NCI-H82 (cell line): ENCODE data around the gene SART1.
"Not testable (repeated sequence)": the region's sequence is repeated elsewhere in the genome, so short reads cannot be mapped to it uniquely, and the experiment has no call there.

ENCODE experiments used
- DNase-seq: peaks from one replicate; lab custom pipeline; 2025; lab: John Stamatoyannopoulos, UW

Gene SART1

DNA sequence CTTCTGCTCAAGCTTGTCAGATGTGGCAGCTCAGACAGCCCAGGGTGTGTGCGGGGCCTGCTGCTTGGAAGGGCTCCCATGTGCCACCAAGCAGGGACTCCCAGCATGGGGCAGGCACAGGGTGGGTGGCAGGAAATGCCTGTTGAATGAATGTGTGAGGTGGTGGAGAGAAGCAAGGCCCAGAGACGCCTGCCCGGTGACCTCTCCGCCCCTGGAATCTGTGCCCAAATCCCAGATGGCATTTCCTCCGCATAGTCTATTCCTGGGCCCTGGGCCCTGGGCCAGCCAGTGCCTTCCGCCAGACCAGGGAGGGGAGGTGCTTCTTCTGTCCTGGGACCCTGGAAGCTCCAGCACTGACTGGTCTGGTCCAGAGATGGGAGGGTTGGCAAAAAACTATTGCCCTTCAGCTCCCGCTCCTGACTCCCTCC lies 53.9 kb downstream of the SART1 start:
- DNase-seq = no peak

DNA sequence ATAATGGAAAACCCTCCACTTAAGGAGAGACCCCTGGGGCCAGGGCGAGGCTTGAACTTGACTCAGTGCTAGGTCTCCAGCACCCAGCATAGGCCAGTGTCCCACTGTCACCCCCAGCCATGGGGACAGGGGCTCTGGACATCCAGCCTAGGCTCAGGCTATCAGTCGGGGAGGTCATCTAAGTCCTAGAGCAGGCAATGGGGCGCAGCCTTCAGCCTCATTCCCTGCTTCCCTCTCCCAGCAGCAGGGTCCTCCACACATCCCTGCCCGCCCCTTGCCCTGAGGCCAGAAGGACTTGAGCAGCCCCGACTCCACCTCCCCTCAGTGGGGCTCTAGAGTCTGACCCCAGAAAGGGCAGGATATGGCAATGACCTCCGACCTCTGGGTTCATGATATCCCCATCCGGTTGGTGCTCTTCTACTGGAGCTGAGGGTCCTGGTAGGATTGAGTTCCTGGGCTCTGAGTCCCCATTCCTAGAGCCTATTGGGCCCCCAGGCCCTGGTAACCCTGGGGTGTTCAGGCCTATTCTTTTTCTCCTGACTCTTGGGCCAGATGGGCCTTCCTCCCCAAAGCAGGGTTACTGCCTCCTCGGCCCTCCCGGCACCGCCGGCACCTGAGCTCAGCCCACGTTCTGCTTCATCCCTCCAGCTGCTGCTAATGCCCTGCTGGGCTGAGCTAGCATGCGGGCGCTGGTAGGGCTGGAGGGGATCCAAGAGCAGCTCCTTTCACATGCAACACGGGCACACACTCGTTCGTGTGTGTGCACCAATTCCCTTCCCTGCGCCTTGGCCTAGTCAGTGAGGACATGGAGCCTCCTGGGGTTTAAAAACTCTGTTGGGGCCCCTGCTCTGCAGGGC lies 54.6 kb downstream of the SART1 start:
- no peak for DNase-seq

DNA sequence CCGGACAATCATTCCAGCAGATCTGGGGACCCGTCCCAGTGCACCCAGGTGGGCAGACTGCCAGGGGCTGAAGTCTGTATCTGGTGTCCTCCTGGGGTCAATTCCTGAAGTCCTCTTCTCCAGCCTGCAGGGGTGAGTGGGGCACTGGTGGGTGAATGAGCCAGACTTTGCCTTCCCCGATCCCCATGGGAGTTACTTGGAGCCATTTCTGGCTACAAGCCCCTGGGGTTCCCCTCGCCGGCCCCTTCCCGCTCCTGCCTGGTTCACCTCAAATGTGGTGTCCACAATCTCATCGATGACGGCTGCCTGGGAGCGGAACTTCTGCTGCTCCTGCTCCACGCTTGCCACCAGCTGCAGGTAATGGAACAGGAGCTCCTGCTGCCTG lies 55.3 kb downstream of the SART1 start:
- DNase-seq = no peak

DNA sequence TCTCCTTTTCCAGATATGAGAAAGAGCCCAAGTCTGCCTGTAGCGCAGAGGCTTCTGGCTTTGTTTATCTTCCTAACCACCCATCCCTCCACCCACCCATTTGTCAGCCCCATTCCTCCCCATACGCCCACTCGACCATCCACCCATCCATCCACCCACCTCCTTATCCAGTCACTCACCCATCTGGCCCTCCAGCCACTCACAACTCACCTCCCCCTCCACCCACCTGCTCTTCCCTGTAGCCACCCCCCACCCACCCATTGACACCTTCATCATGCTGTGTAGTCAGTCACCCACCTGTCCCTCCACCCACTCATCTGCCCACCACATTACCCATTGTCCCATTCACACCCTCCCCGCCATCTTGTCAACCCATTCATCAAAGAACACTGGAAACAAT lies 55.8 kb downstream of the SART1 start:
- DNase-seq = no peak

DNA sequence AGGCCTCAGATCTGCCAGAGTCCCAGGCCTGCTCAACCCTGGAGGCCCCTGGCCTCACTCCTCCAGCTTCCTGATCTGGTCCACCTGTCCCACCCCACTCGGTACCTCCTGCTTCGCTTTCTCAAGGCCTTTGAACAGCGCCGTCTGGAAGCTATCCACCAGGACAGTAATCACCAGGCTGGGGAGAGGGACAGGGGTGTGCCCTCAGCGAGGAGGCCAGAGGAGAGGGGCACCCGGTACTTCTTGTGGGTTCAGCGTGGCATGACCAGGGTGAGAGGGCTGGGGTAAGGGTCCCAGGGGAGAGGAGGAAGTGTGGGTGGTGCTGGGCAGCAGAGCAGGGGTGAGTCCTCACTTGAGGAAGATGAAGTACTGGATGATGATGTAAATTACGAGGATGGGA lies 58.7 kb downstream of the SART1 start:
- no peak for DNase-seq

DNA sequence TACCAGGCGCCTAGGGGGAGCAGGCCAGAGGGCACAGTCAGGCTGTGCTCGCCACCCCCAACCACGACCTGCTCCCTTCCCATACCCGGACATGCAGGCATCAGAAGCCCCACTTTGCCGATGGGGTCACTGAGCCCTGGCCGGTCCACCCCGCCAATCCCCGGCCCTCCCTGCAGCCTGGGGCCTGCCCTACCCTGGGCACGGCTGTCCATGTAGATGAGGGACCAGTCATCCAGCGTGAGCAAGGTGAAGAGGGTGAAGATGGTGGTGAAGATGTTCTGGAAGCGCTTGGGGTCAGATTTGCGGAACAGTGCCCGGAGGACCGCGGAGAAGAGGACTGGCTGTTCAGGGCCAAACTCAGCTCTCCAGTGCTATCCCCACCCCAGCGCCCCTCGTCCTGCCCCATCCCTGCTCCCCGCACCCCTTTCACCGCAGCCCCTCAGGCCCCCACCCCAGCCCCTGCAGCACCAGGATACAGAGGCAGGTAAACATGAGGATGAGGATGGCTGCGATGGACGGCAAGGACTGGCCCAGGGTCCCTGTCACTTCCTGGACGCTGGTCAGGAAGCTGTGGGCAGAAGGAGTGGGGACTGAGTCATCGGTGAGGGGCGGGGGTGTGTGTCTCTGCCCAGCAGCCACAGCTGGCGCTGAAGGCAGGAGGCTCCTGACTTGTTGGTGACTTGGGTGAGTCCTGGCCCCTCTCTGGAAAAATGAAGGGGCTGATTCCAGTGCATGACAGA lies 59.3 kb downstream of the SART1 start:
- no peak for DNase-seq

DNA sequence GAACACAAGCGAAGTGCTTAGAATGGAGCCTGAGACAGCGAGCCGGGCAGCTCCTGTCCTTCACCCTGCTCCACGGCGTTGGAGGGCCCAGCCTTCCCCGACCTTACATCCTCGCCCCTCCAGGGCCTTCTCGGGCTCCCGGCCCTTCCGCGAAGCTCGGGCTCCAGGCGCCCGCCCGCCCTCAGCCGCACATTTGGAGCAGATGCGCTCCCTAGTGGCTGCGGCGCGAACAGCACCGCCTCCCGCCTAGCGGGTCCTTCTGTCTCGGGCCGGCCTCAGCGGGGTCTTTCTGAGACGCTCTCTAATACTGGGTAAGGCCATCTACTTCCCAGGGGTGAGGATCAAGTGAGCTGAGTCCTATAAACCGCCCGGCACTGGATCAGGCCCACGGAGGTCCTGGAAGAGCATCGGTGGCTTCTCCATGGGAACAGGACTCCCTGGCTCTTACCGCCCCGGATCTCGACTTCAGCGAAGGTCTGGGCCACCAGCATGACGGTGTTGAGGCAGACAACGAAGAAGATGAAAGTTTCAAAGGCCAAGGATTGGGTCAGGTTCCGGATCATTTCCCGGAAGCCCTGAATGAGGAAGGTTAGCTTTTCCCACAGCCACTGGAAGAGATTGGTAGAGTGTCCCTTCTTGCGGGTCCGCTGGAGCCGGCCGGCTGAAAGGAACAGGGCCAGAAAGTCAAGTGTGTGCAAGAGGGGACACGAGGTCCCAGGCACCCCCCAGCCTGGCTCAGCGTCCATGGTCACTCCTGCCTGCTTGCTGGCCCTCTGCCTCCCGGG lies 61.1 kb downstream of the SART1 start:
- peak; percentile 75 for DNase-seq

DNA sequence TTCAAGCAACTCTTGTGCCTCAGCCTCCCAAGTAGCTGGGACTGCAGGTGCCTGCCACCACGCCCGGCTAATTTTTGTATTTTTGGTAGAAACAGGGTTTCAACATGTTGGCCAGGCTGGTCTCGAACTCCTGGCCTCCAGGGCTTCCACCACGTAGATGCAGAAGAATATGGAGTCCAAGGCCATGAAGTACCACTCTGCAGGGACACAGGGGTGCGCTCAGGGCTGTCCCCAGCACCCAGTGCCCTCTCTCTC lies 61.6 kb downstream of the SART1 start:
- not testable (repeated sequence) for DNase-seq

DNA sequence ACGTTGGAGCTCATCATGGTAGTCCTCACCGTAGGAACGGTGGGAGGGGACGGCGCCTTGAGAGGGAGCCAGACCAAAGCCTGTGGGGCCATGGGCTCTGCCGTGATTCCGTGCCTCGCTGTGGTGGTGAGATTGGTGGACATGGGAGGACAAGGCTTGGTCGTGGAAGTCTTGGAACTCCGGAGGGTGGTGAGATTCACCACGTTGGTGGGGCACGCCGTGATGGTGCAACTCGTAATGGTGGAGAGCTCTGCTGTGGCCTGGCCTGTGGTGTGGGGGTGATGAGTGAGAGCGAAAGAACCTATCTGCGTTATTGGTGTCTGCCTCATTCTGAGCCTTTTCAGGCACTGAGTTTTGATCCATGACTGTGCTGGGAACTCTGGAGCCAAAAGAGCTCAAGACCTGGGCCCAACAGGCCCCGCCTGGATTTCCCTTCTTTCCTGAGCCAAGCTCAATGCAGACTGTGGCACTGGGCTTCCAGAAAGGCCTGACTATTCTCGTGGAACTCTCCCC lies 64.5 kb downstream of the SART1 start, which contains the start of gene CATSPER1:
TSS of gene CATSPER1 (minus strand) at position 463 of the 513 bp plus-strand sequence. CDS start at position 363, 100 bp downstream.
- no peak for DNase-seq
